ENCODE data around the gene MBNL2.

MBNL2 gene

GRCh38 chr13:97255515-97256021 lies 33.4 kb downstream of the MBNL2 start:
- DNase-seq = no peak

DNA sequence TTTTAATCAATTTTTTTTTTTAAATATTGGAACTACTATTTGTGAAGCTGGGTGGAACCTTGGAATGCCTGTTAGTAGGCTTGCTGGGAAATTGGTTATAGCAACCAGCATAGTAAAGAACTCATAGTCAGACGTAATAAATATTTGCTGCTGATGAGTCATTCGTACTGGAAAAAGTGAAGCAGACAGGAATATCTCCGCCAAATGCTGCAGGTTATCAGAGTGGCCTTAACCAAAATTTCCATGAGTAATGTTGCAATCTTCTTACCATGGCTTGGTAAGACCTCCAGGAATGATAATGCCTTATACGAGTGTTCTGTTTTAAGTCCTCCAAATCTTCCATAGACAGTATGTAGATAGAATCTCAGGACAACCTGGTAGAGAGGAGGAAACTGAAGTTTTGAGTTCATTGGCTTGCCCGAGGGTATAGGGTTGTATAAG lies 34.2 kb downstream of the MBNL2 start:
- no peak for DNase-seq

GRCh38 chr13:97257228-97257755 lies 35.2 kb downstream of the MBNL2 start:
- DNase-seq = no peak

DNA sequence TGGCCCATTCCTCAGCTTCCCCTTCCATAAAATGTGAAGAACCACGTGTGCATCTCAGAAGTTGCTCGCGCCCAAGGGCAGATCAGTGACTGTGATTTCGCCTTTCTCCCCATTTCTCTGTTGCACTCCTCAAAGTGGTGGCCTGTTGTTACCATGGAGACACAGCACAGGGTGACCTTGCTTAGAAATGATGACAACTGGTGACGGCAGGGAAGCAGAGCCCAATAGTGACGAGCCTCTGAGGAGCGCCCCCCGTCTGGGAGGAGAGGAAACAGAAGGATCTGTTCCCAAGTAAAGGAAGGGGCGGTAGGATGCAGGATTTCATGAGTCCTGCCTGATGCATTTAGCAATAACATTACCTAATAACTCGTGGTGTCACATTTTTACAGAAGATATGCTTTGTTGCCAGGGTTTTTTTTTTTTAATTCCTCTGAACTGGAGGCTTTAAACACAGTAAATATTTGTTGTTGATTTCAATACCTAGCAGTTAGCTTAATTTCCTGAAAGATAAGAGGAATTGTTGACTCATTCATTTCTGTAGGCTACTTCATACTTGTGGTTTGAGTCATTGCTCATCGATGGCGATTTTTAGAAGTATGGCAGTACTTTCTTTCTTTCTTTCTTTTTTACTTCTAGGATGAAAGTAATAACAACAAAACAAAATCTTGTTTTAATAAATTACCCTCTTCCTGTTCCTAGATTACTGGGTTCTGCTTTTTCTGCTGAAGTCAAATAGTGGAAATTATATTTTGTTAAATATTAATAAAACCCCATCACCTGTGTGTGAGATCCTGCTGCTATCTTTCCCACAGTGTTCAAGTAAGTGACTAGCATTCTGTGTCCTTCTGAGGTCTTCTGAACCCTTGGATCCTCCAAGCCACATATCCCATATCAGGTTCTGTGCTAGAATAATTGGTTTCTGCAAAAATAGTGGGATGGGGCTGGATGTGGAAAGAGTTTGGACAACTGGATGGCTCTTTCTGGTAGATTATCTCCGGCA lies 36.0 kb downstream of the MBNL2 start:
- no peak for DNase-seq

GRCh38 chr13:97258801-97259200 lies 36.7 kb downstream of the MBNL2 start:
- no peak for DNase-seq

DNA sequence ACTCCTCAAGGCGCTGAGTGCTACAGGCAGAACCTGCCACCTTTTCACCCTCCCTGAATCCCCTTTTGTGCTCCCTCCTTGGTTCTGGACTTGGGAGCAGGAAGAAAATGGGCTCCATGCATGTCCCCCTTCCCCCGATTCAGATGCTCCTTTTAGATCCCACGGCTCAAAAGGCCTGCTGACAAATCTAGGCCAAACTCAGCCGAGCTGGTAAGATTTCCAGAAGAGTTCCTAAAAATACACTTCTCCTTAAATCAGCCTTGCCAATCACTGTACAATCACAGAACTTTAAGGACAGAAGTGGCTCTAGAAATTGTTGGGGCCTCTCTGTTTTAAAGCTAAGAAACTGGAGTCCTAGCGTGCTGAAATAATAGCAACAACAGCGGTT lies 37.3 kb downstream of the MBNL2 start:
- no peak for DNase-seq

DNA sequence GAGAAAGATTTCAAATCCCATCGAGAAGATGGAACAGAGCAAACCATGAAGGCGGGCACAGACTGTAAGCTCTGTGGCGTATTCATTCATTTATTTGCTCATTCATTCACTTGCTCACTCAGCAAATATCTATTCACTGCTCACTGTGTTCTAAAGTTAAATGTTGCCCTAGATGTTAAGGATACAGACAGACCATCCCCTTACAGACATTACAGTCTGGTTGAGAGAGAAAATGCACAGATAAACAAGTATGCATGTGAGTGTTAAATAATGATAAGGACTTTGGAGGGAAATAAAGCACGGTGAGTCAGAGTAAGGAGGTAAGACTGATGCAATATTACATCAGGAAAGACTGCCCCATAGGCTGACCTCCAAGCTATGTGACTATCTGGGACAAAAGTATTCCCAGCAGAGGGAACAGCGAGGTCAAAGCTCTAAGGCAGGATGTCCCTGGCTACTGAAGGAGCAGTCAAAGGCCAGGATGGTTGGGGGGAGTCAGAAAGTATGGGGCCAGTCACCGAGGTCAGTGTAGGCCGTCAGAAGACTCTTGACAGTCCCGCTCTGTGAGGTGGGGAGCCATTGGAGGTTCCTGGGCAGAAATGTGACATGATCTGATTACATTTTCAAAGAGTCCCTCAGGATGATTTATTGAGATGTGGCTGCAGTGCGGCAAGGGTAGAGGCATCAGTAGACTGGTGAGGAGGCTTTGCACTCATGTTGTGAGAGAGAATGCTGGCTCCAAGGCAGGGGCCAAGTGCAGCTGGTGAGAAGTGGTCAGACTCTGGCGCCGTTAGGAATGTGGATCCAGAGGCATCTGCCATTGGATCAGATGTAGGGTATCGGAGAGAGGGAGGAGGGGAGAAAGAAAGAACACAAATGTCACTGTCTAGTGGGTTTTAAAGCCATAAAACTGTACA lies 37.9 kb downstream of the MBNL2 start:
- DNase-seq = no peak

DNA sequence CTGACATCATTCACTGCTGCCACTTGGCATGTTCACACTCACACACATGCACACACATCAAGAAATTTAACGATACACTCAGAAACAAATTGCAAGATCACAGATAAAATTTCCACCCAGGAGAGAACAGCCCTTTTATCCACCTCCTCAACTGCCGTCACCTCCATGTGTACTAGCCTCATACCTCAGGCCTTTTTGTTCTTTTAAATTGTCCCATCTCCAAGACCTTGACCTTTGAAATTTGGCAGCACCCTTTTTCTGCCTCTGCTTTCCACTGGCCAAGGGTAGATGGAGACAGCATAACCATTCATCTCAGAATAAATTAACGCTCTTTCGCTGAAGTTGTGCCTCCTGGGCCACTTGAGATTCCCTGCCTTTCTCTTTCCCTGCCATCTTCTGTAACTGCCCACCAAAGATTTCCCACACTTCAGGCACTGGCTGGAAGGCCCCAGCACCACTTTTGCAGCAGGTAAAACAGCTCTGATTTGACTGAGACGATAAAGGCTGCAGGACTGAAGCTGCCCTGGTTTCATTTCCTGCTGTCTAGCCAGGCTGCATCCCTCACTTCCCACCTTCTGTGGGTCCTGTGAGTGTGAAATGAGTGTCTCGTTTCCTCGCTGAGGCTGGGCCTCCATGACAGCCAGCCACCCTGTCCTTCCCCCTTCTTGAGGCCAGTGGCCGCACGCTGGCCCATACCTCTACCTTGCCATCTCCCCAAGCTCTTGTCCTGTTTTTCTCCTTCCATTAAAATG lies 39.3 kb downstream of the MBNL2 start:
- DNase-seq = no peak

GRCh38 chr13:97262058-97262457 lies 39.9 kb downstream of the MBNL2 start:
- DNase-seq = no peak

GRCh38 chr13:97263160-97263559 lies 41.0 kb downstream of the MBNL2 start:
- no peak for DNase-seq

GRCh38 chr13:97264663-97265062 lies 42.5 kb downstream of the MBNL2 start:
- DNase-seq = no peak

GRCh38 chr13:97266332-97266731 lies 44.2 kb downstream of the MBNL2 start:
- DNase-seq = no peak

DNA sequence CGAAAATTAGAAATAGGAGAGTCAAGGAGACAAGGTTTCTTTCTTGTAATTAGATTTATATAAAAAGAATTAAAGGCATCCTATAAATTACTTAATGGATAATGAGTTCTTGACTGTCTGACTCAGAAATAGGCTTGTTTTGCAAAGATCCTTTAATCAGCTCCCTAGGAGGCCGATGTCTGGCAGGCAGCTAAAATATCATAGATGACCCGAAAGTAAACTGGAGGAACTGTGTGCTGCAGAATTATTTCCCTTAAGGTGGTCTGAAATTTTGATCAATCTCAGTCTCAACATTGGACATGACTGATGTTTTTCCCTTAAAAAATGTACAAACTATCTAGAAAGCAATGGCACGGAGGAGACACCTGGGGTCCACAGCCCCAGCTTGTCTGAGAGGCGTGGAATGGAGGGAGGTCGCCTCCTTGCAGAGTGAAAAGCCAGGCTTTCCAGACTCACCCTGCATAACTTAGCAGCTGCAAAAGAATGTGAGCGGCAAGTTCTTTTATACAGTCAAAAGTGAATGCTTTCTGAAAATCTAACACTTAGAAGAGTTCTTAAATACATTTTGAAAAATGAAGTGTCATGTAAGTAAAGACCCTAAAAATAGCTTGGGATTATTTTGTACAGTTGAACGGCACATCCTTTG lies 44.8 kb downstream of the MBNL2 start:
- DNase-seq = no peak

DNA sequence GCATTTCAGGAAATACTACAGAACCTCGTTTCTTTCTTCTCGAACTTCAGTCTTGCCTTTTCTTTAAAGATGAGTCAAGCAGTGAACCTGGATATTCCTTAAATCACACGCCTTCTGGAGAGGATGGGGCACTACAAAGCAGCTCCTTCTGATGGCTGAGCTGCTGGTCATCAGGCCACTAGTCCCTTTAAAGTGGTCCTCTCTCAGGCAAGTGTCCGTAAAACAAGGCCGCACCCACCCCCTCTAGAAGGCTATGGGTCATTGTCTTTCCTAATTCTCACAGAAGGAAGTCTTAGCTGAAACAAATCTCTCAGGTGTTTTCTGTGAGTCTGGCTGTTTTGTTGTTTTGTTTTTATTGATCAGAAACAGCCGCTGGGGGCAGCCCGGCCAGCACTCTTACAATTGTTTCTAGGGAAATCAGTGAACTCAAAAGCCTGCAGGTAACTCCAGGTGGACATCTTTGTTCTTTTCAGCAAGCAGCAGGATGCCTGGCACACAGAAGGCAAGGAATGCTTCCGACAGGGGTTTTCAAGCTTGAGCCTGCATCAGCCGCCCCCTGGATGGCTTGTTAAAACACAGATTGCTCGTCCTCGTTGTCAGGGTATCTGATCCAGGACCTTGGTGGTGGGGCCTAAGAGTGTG lies 45.4 kb downstream of the MBNL2 start:
- no peak for DNase-seq

DNA sequence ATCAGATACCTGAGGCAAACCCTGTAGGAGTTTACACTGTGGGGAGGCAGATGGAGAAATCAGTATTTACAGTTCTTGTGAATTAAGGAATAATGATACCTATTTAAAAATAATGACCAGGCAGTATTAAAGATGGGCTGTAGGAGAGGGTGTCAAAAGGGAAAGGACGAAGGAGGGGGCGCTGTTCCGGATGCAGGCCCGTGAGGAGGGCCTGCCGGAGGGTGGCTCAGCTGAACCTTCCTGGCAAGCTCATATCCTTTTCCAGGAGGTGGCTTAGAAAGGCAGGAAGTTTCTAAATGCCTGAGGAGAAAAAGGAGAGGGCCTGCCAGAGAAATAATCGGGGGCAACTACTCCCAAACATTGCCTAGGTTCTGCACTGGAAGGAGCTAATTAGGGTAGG lies 46.6 kb downstream of the MBNL2 start:
- no peak for DNase-seq

DNA sequence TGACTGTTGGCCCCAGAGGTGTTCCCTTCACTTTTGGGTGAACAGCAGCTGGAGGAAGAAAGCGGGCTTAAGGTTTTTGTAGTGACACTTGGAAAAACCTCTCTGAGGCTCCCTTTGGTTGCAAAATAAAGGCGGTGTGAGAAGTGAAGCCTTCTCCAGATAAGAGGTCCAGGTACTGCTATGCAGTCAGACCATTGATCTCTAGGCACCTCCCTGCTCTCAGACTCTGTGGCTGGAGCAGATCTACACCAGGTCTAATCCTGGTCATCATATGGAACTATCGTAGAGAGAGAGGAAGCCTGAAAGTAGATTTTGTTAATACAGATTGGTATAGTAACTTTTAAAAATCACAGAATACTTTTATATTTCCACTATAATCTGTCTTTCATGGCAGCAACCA lies 47.5 kb downstream of the MBNL2 start:
- no peak for DNase-seq

GRCh38 chr13:97272526-97272925 lies 50.4 kb downstream of the MBNL2 start:
- DNase-seq = no peak

DNA sequence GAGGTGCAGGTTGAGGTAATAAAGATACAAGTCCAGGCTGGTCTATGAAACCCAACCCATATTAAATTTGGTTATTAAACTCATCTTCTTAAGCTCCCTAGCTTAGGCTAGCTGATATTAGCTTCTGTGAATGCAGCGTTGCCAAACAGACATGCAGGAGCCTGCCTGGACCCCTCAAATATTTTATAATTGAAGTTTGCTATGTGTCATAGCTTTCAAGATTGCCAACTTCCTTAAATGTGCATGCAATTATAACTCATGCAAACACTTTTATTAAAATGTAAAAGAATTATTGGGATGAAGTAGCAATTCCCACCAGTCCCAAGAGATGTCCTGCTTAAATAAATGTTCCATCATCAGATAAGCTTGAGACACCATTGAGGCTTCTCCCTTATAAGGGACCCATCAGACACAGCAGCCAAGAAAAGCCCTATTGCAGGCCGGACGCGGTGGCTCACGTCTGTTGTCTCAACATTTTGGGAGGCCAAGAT lies 51.3 kb downstream of the MBNL2 start:
- DNase-seq = no peak

DNA sequence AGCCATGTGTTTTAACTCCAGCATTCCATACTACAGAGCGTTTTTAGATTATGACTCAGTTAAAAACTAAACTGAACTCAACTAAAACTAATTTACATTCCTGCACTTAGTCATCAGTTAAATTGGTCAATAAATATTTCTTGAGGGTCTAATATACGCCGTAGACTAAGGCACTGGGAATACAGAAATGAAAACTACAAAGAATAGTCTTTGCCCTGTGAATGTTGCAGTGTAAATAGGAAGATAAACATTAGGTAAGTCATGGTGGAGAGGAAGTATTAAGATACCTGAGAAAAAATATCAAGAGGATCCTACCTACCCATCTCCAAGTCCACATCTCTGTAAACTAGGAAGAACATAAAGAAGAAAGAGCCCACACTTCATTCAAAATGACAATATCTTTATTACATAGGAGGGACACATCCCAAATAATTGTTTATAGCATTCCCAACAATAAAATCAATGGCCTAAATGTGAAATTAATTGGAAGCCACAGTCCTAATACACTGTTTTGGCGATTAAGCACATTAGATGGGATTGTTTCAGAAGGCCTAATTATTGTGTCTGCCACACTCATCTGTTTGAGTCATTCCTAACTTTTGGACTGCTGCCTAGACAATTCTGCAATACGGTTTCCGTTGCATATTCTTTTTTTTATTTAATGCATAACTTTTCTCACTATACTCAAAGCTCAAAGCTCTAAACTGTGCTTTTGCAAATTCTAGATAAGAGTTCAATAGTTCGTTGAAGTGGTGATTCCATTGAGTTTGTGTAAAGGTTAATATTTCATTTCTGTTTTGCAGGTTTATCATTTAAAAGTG lies 52.9 kb downstream of the MBNL2 start:
- no peak for DNase-seq
